HepG2 (cell line): Measurements from ENCODE around the gene FUT8. TPM values are rescaled to one million over a fixed set of nuclear protein-coding genes. Genes with fewer than 3 reads are reported as not detected.

Experiments
- ATAC-seq: fragments of 200-7000 bp; cut with Tn5 transposase; 3 replicates; pipeline ENCODE4 v1.9.1; 2020; ENCODE audit warnings: mild to moderate bottlenecking, moderate library complexity
- BruUV-seq: library from RNA; stranded (reverse); fragments of 400-500 nt; replicated peaks from 2 replicates; lab custom pipeline; 2021; lab: Mats Ljungman, UMichigan
- CTCF ChIA-PET: fragments of 300-600 bp; formaldehyde crosslinking; extraction: SDS; loops from one replicate; lab custom pipeline; 2021; ENCODE audit warnings: low total read pairs, inconsistent platforms, low intra/inter-chr PET ratio; lab: Yijun Ruan, JAX
- POLR2A ChIA-PET: fragments of 350-600 bp; sonication (Branson Sonifier 250); formaldehyde crosslinking; loops from one replicate; lab custom pipeline; 2020; ENCODE audit warnings: antibody characterized with exemption, inconsistent platforms; lab: Yijun Ruan, JAX
- DNase-seq: peaks from one replicate; pipeline ENCODE4 v3.0.0-alpha.2; 2015; ENCODE audit warnings: low spot score
- FAIRE-seq: peaks from 3 replicates; lab custom pipeline; 2011; peaks lifted over from hg19 to GRCh38; lab: Jason Lieb, UNC
- H2AFZ ChIP-seq: one replicate; pipeline ENCODE4 v1.6.1; 2011; ENCODE audit warnings: low read length, inconsistent platforms
- H3K27ac ChIP-seq: fragments of 300-600 bp; 3 replicates; pipeline ENCODE4 v1.8.0; 2011; ENCODE audit warnings: mixed run types, mild to moderate bottlenecking, mixed read lengths, low read length, inconsistent platforms; ENCODE audit not compliant: insufficient read depth; ENCODE audit errors: extremely low read length
- H3K27me3 ChIP-seq, 2 experiments: fragments of 200-600 bp in 1 of 2; 2 replicates in 1 of 2; 3 replicates in 1 of 2; pipeline versions ENCODE4 v1.6.0 to v1.8.0; 2011; ENCODE audit warnings: low read length in 2 of 2, mild to moderate bottlenecking in 2 of 2, moderate library complexity in 2 of 2, inconsistent platforms in 1 of 2; ENCODE audit not compliant: insufficient read depth in 2 of 2, control insufficient read depth in 1 of 2
- H3K36me3 ChIP-seq, 2 experiments: fragments of 200-600 bp in 1 of 2; replicated peaks in 1 of 2; 2 replicates in 1 of 2; 3 replicates in 1 of 2; pipeline versions ENCODE4 v1.5.1 to v1.8.0; 2011; ENCODE audit warnings: low read length in 2 of 2, inconsistent platforms in 1 of 2; ENCODE audit not compliant: insufficient read depth in 2 of 2, control insufficient read depth in 1 of 2
- H3K4me1 ChIP-seq: 2 replicates; pipeline ENCODE4 v1.5.1; 2012; ENCODE audit warnings: low read length, inconsistent platforms; ENCODE audit not compliant: insufficient read depth
- H3K4me2 ChIP-seq: 2 replicates; pipeline ENCODE4 v1.6.0; 2011; ENCODE audit warnings: low read depth, low read length, inconsistent platforms
- H3K4me3 ChIP-seq, 3 experiments: fragments of 200-600 bp in 1 of 3; sonication (generic), shearing (Covaris generic) in 1 of 3; replicated peaks in 1 of 3; 2 replicates each; pipeline ENCODE4 v1.5.1; 2011 to 2016; ENCODE audit warnings: low read length in 3 of 3, inconsistent platforms in 2 of 3, low read depth in 2 of 3, mild to moderate bottlenecking in 2 of 3, control low read depth in 1 of 3, mixed read lengths in 1 of 3; ENCODE audit not compliant: insufficient read depth in 1 of 3
- H3K79me2 ChIP-seq: one replicate; pipeline ENCODE4 v1.6.1; 2011; ENCODE audit warnings: low read length, inconsistent platforms; ENCODE audit not compliant: insufficient read depth
- H3K9ac ChIP-seq: 2 replicates; pipeline ENCODE4 v1.6.0; 2011; ENCODE audit warnings: mild to moderate bottlenecking, low read depth, low read length, inconsistent platforms; ENCODE audit not compliant: insufficient read depth
- H3K9me3 ChIP-seq: 2 replicates; pipeline ENCODE4 v1.5.1; 2012; ENCODE audit warnings: mild to moderate bottlenecking, low read length
- H4K20me1 ChIP-seq: 2 replicates; pipeline ENCODE4 v1.6.0; 2011; ENCODE audit warnings: inconsistent platforms, mild to moderate bottlenecking, low read length, moderate library complexity; ENCODE audit not compliant: insufficient read depth
- ATF5 ChIP-seq: sonication (generic); formaldehyde crosslinking; IDR thresholded peaks from 2 replicates; pipeline ENCODE4 v1.4.0; 2020; ENCODE audit warnings: mild to moderate bottlenecking, low read depth, missing genetic modification reagents
- EEA1 ChIP-seq: sonication (generic); formaldehyde crosslinking; IDR thresholded peaks from 2 replicates; pipeline ENCODE4 v1.5.1; 2020; ENCODE audit warnings: mild to moderate bottlenecking, missing genetic modification reagents, borderline replicate concordance
- ELF4 ChIP-seq: sonication (generic); formaldehyde crosslinking; IDR thresholded peaks from 2 replicates; pipeline ENCODE4 v1.5.0; 2020; ENCODE audit warnings: missing genetic modification reagents, mild to moderate bottlenecking, moderate library complexity, borderline replicate concordance
- HOXD1 ChIP-seq: sonication (generic); formaldehyde crosslinking; IDR thresholded peaks from 2 replicates; pipeline ENCODE4 v1.5.0; 2020; ENCODE audit warnings: missing genetic modification reagents
- IRF9 ChIP-seq: sonication (generic); formaldehyde crosslinking; IDR thresholded peaks from 2 replicates; pipeline ENCODE4 v1.8.0; 2022; ENCODE audit warnings: missing genetic modification reagents, mild to moderate bottlenecking, borderline replicate concordance
- MATR3 ChIP-seq: sonication (generic); formaldehyde crosslinking; IDR thresholded peaks from 2 replicates; pipeline ENCODE4 v1.4.0; 2020; ENCODE audit warnings: missing genetic modification reagents
- NFRKB ChIP-seq: fragments of 450-650 bp; IDR thresholded peaks from 2 replicates; pipeline ENCODE4 v1.6.1; 2017
- NR2C2 ChIP-seq: sonication (generic); formaldehyde crosslinking; IDR thresholded peaks from 2 replicates; pipeline ENCODE4 v1.4.0; 2020; ENCODE audit warnings: missing genetic modification reagents, mild to moderate bottlenecking, moderate library complexity, borderline replicate concordance
- TBX2 ChIP-seq: sonication (generic); formaldehyde crosslinking; IDR thresholded peaks from 2 replicates; pipeline ENCODE4 v1.5.0; 2020; ENCODE audit warnings: missing genetic modification reagents, mild to moderate bottlenecking, borderline replicate concordance
- THYN1 ChIP-seq: sonication (generic); formaldehyde crosslinking; IDR thresholded peaks from 2 replicates; pipeline ENCODE4 v1.8.1; 2023; ENCODE audit warnings: low read depth, mild to moderate bottlenecking, moderate library complexity, missing genetic modification reagents, borderline replicate concordance
- ZIK1 ChIP-seq: sonication (generic); formaldehyde crosslinking; IDR thresholded peaks from 2 replicates; pipeline ENCODE4 v1.5.0; 2020; ENCODE audit warnings: mild to moderate bottlenecking, low read depth, missing genetic modification reagents, borderline replicate concordance
- WGBS: methylation state at CpG from one replicate; pipeline ENCODE4 v1.1.6; 2017; ENCODE audit warnings: low lambda C conversion rate; 5-methylcytosine and 5-hydroxymethylcytosine counted together
- in situ Hi-C: cut with HindIII; loops from 2 replicates; pipeline ENCODE4 v1.10.0; 2017; ENCODE audit warnings: low pct_unique_long_range_greater_than_20kb; ENCODE audit not compliant: extremely low pct_ligation_motif_present
- intact Hi-C: fragments of 100-400 bp; cut with micrococcal nuclease; formaldehyde crosslinking; loops from one replicate; pipeline ENCODE4 v1.10.0; 2022; ENCODE audit not compliant: unreplicated experiment
- polyA plus RNA-seq, 8 experiments: library from polyadenylated mRNA; depleted of rRNA in 3 of 8; stranded (reverse) in 7 of 8; unstranded in 1 of 8; fragments of >200 nt; fragmentation: Illumina TruSeq in 4 of 8; extraction: Trizol in 4 of 8; gene quantifications; 2 replicates each; pipeline versions ENCODE4 v1.2.1 to v1.2.3, GENCODE V29; 2011 to 2016; ENCODE audit warnings: low read depth in 4 of 8, missing spikeins in 1 of 8, mixed read lengths in 1 of 8; ENCODE audit not compliant: insufficient read depth in 1 of 8
- total RNA-seq, 5 experiments: library from RNA; depleted of rRNA; stranded (reverse); fragments of >200 nt; fragmentation: Illumina TruSeq; extraction: Trizol; gene quantifications; 2 replicates each; pipeline ENCODE4 v1.2.3, GENCODE V29; 2016; ENCODE audit warnings: low read depth in 1 of 5
- TF ChIP-seq, protein P1 (sequence below): IDR thresholded peaks from 2 replicates; pipeline ENCODE4 v1.6.1; 2016; ENCODE audit warnings: mild to moderate bottlenecking

FUT8 gene
- total and polyA plus RNA-seq, 2 of the 13 experiments (the other 11 are each of a cell fraction or from before 2014, with no cell fraction given): 9.3 to 17.5 TPM

- Histone ChIP-seq H3K4me1 (no peaks in the 10 kb centered on the region), H3K79me2 (no peaks in the 10 kb centered on the region), H2AFZ (no peak overlapping the region), H3K9ac (no peak overlapping the region), H3K27me3 (peaks cover 0 to 3% of the 10 kb centered on the region in 2 experiments; a peak in 2 of 5 replicates), H3K4me2 (no peak overlapping the region), H4K20me1 (no peaks in the 10 kb centered on the region), H3K9me3 (no peaks in the 10 kb centered on the region), H3K27ac (no peak overlapping the region)
- FAIRE-seq (no peak), DNase-seq (no peak), ATAC-seq (no peak)
- ChIA-PET POLR2A (no interaction called here), CTCF (no interaction called here)
- no TSS peak for BruUV-seq
- intact Hi-C loops: no loop called here
- 63% methylated on average over 1 of the region's 3 CpGs for WGBS
- in situ Hi-C loops: no loop called here
- TF ChIP-seq ATF5 (CRISPR knock-in tag) (no peak), TBX2 (CRISPR knock-in tag) (no peak), EEA1 (CRISPR knock-in tag) (no peak), ZIK1 (CRISPR knock-in tag) (no peak), NFRKB (no peak), NR2C2 (CRISPR knock-in tag) (no peak), MATR3 (CRISPR knock-in tag) (no peak), ELF4 (CRISPR knock-in tag) (no peak), IRF9 (CRISPR knock-in tag) (no peak), HOXD1 (CRISPR knock-in tag) (no peak), THYN1 (CRISPR knock-in tag) (no peak)
- TF ChIP-seq, protein P1, sequence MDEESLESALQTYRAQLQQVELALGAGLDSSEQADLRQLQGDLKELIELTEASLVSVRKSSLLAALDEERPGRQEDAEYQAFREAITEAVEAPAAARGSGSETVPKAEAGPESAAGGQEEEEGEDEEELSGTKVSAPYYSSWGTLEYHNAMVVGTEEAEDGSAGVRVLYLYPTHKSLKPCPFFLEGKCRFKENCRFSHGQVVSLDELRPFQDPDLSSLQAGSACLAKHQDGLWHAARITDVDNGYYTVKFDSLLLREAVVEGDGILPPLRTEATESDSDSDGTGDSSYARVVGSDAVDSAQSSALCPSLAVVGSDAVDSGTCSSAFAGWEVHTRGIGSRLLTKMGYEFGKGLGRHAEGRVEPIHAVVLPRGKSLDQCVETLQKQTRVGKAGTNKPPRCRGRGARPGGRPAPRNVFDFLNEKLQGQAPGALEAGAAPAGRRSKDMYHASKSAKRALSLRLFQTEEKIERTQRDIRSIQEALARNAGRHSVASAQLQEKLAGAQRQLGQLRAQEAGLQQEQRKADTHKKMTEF (CRISPR knock-in tag): no peak
- TF ChIP-seq, all 625 proteins: peak for 0
- Histone ChIP-seq H3K36me3 (no peaks in the 10 kb centered on the region), H3K4me3 (no peak overlapping the region)
Measured at GRCh38 chr14:65382586-65382985, 29.9 kb upstream of the FUT8 start.
